ENCODE measurements around the gene ANKRD13D. TPM values are rescaled to one million over a fixed set of nuclear protein-coding genes. Genes with fewer than 3 reads are reported as not detected.

ANKRD13D gene
- polyA plus RNA-seq, 1 of the 3 experiments (the other 2 are of a cell fraction), result 50.2 TPM

DNA sequence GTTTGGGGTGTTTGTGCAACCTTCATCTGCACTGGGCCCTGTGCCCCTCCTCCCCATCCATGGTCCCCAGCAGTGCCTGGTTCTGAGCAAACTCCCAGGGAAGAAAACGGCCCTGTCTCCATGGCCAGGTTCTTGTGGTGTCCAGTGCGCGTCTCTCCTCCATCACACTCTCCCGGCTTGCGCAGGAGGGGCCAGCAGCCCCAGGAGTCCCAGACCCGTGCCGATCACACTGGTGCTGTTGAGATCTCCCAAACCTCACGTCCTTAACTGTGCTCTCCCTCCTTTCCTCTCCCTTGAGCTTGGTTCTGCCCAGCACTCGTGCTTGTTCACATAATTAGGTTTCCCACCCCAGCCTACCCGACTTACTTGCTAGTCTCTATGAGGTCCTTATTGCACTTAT, 33.8 kb upstream of the ANKRD13D start:
- WGBS (ENCODE audit: low lambda C conversion rate), result 91% methylated on average over 10 of the region's 10 CpGs
- Histone ChIP-seq H3K4me2 (no peak overlapping the region), H3K36me3 (replicated peaks in 1 of 2; ENCODE audit: control insufficient read depth in 1 of 2, insufficient read depth in 2 of 2, low read length in 1 of 2) (peaks cover 46 to 70% of the 10 kb centered on the region in 2 experiments), H3F3A (replicated peaks; ENCODE audit: insufficient read depth) (peaks cover 13% of the 10 kb centered on the region), H4K20me1 (ENCODE audit: insufficient read depth) (no peaks in the 10 kb centered on the region), H3K4me3 (ENCODE audit: low read depth in 2 of 2, low read length in 1 of 2) (no peak overlapping the region), H3K9me2 (no peaks in the 10 kb centered on the region), H3K79me2 (ENCODE audit: insufficient read depth) (no peaks in the 10 kb centered on the region), H3K9me3 (no peaks in the 10 kb centered on the region), H2AFZ (ENCODE audit: low read depth) (no peak overlapping the region), H3K27me3 (ENCODE audit: insufficient read depth) (no peaks in the 10 kb centered on the region), H3K27ac (ENCODE audit: low read depth in 2 of 2, low read length in 1 of 2) (no peak overlapping the region), H3K9ac (no peak overlapping the region), H3K4me1 (ENCODE audit: control insufficient read depth in 1 of 2, insufficient read depth in 2 of 2, low read depth in 1 of 2, low read length in 1 of 2) (no peaks in the 10 kb centered on the region)
- ChIA-PET POLR2A (no interaction called here), CTCF (interaction anchor here (1.2 to 1.4 kb wide), 3 partner anchors 11 to 136 kb away, joined by 3 to 4 read pairs (median 3); partner anchors contain the start of gene RAD9A)
- no peak for TF ChIP-seq CHD2 (IDR thresholded peaks at IDR 0.05; ENCODE audit: low read length, partially characterized antibody)
- TF ChIP-seq, protein P1, sequence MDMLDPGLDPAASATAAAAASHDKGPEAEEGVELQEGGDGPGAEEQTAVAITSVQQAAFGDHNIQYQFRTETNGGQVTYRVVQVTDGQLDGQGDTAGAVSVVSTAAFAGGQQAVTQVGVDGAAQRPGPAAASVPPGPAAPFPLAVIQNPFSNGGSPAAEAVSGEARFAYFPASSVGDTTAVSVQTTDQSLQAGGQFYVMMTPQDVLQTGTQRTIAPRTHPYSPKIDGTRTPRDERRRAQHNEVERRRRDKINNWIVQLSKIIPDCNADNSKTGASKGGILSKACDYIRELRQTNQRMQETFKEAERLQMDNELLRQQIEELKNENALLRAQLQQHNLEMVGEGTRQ (IDR thresholded peaks at IDR 0.05; ENCODE audit: borderline replicate concordance, low read depth, low read length), result no peak
- TF ChIP-seq, protein P2, sequence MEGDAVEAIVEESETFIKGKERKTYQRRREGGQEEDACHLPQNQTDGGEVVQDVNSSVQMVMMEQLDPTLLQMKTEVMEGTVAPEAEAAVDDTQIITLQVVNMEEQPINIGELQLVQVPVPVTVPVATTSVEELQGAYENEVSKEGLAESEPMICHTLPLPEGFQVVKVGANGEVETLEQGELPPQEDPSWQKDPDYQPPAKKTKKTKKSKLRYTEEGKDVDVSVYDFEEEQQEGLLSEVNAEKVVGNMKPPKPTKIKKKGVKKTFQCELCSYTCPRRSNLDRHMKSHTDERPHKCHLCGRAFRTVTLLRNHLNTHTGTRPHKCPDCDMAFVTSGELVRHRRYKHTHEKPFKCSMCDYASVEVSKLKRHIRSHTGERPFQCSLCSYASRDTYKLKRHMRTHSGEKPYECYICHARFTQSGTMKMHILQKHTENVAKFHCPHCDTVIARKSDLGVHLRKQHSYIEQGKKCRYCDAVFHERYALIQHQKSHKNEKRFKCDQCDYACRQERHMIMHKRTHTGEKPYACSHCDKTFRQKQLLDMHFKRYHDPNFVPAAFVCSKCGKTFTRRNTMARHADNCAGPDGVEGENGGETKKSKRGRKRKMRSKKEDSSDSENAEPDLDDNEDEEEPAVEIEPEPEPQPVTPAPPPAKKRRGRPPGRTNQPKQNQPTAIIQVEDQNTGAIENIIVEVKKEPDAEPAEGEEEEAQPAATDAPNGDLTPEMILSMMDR (IDR thresholded peaks at IDR 0.05), result no peak
- TF ChIP-seq RXRA (IDR thresholded peaks at IDR 0.05; ENCODE audit: borderline replicate concordance, low read depth), result no peak
- no peak for TF ChIP-seq RCOR1 (IDR thresholded peaks at IDR 0.05; ENCODE audit: low read length)
- TF ChIP-seq GATA2 (CRISPR knock-in tag; IDR thresholded peaks at IDR 0.05), result no peak
- TF ChIP-seq RAD21 (IDR thresholded peaks at IDR 0.05; ENCODE audit: low read length), result no peak
- no peak for TF ChIP-seq SMC3 (IDR thresholded peaks at IDR 0.05; ENCODE audit: low read depth, low read length)
- no peak for TF ChIP-seq FOXJ3 (CRISPR knock-in tag; IDR thresholded peaks at IDR 0.05)
- TF ChIP-seq, protein P3, sequence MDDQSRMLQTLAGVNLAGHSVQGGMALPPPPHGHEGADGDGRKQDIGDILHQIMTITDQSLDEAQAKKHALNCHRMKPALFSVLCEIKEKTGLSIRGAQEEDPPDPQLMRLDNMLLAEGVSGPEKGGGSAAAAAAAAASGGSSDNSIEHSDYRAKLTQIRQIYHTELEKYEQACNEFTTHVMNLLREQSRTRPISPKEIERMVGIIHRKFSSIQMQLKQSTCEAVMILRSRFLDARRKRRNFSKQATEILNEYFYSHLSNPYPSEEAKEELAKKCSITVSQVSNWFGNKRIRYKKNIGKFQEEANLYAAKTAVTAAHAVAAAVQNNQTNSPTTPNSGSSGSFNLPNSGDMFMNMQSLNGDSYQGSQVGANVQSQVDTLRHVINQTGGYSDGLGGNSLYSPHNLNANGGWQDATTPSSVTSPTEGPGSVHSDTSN (IDR thresholded peaks at IDR 0.05), result no peak
- TF ChIP-seq EZH2phosphoT487 (IDR thresholded peaks at IDR 0.05; ENCODE audit: borderline replicate concordance, low read depth), result no peak
- no peak for TF ChIP-seq NFIC (IDR thresholded peaks at IDR 0.05; ENCODE audit: borderline replicate concordance)
- TF ChIP-seq TAF1 (IDR thresholded peaks at IDR 0.05; ENCODE audit: borderline replicate concordance, low read depth, low read length), result no peak
- TF ChIP-seq, protein P4, sequence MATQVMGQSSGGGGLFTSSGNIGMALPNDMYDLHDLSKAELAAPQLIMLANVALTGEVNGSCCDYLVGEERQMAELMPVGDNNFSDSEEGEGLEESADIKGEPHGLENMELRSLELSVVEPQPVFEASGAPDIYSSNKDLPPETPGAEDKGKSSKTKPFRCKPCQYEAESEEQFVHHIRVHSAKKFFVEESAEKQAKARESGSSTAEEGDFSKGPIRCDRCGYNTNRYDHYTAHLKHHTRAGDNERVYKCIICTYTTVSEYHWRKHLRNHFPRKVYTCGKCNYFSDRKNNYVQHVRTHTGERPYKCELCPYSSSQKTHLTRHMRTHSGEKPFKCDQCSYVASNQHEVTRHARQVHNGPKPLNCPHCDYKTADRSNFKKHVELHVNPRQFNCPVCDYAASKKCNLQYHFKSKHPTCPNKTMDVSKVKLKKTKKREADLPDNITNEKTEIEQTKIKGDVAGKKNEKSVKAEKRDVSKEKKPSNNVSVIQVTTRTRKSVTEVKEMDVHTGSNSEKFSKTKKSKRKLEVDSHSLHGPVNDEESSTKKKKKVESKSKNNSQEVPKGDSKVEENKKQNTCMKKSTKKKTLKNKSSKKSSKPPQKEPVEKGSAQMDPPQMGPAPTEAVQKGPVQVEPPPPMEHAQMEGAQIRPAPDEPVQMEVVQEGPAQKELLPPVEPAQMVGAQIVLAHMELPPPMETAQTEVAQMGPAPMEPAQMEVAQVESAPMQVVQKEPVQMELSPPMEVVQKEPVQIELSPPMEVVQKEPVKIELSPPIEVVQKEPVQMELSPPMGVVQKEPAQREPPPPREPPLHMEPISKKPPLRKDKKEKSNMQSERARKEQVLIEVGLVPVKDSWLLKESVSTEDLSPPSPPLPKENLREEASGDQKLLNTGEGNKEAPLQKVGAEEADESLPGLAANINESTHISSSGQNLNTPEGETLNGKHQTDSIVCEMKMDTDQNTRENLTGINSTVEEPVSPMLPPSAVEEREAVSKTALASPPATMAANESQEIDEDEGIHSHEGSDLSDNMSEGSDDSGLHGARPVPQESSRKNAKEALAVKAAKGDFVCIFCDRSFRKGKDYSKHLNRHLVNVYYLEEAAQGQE (IDR thresholded peaks at IDR 0.05; ENCODE audit: low read depth, low read length), result no peak
- TF ChIP-seq, protein P5, sequence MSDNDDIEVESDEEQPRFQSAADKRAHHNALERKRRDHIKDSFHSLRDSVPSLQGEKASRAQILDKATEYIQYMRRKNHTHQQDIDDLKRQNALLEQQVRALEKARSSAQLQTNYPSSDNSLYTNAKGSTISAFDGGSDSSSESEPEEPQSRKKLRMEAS (IDR thresholded peaks at IDR 0.05; ENCODE audit: low read depth), result no peak
- no peak for TF ChIP-seq NRF1 (IDR thresholded peaks at IDR 0.05; ENCODE audit: low read depth, low read length)
- TF ChIP-seq SIN3A (IDR thresholded peaks at IDR 0.05; ENCODE audit: borderline replicate concordance, low read depth, low read length), result no peak
- TF ChIP-seq, protein P6, sequence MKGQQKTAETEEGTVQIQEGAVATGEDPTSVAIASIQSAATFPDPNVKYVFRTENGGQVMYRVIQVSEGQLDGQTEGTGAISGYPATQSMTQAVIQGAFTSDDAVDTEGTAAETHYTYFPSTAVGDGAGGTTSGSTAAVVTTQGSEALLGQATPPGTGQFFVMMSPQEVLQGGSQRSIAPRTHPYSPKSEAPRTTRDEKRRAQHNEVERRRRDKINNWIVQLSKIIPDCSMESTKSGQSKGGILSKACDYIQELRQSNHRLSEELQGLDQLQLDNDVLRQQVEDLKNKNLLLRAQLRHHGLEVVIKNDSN (IDR thresholded peaks at IDR 0.05; ENCODE audit: borderline replicate concordance, low read depth), result no peak
- no peak for TF ChIP-seq TEAD4 (IDR thresholded peaks at IDR 0.05; ENCODE audit: borderline replicate concordance, insufficient read depth)
- no peak for TF ChIP-seq YY1 (IDR thresholded peaks at IDR 0.05; ENCODE audit: low read depth)
- no peak for DNase-seq

Measured in SK-N-SH (cell line).